HepG2 (cell line): ENCODE measurements around the gene DGCR8. TPM values are rescaled to one million over a fixed set of nuclear protein-coding genes. Genes with fewer than 3 reads are reported as not detected.
A peak's percentile ranks its signal among the peaks of the same experiment; 100 is the strongest.

Experiments used
- ATAC-seq: fragments of 200-7000 bp; cut with Tn5 transposase; 3 replicates; pipeline ENCODE4 v1.9.1; 2020; ENCODE audit warnings: mild to moderate bottlenecking, moderate library complexity
- BruUV-seq: library from RNA; stranded (reverse); fragments of 400-500 nt; replicated peaks from 2 replicates; lab custom pipeline; 2021; lab: Mats Ljungman, UMichigan
- CTCF ChIA-PET: fragments of 300-600 bp; formaldehyde crosslinking; extraction: SDS; loops from one replicate; lab custom pipeline; 2021; ENCODE audit warnings: low total read pairs, inconsistent platforms, low intra/inter-chr PET ratio; lab: Yijun Ruan, JAX
- POLR2A ChIA-PET: fragments of 350-600 bp; sonication (Branson Sonifier 250); formaldehyde crosslinking; loops from one replicate; lab custom pipeline; 2020; ENCODE audit warnings: antibody characterized with exemption, inconsistent platforms; lab: Yijun Ruan, JAX
- DNase-seq: peaks from one replicate; pipeline ENCODE4 v3.0.0-alpha.2; 2015; ENCODE audit warnings: low spot score
- FAIRE-seq: peaks from 3 replicates; lab custom pipeline; 2011; peaks lifted over from hg19 to GRCh38; lab: Jason Lieb, UNC
- H2AFZ ChIP-seq: one replicate; pipeline ENCODE4 v1.6.1; 2011; ENCODE audit warnings: low read length, inconsistent platforms
- H3K27ac ChIP-seq: fragments of 300-600 bp; 3 replicates; pipeline ENCODE4 v1.8.0; 2011; ENCODE audit warnings: mixed run types, mild to moderate bottlenecking, mixed read lengths, low read length, inconsistent platforms; ENCODE audit not compliant: insufficient read depth; ENCODE audit errors: extremely low read length
- H3K27me3 ChIP-seq, 2 experiments: fragments of 200-600 bp in 1 of 2; 2 replicates in 1 of 2; 3 replicates in 1 of 2; pipeline versions ENCODE4 v1.6.0 to v1.8.0; 2011; ENCODE audit warnings: low read length in 2 of 2, mild to moderate bottlenecking in 2 of 2, moderate library complexity in 2 of 2, inconsistent platforms in 1 of 2; ENCODE audit not compliant: insufficient read depth in 2 of 2, control insufficient read depth in 1 of 2
- H3K36me3 ChIP-seq, 2 experiments: fragments of 200-600 bp in 1 of 2; replicated peaks in 1 of 2; 2 replicates in 1 of 2; 3 replicates in 1 of 2; pipeline versions ENCODE4 v1.5.1 to v1.8.0; 2011; ENCODE audit warnings: low read length in 2 of 2, inconsistent platforms in 1 of 2; ENCODE audit not compliant: insufficient read depth in 2 of 2, control insufficient read depth in 1 of 2
- H3K4me1 ChIP-seq: 2 replicates; pipeline ENCODE4 v1.5.1; 2012; ENCODE audit warnings: low read length, inconsistent platforms; ENCODE audit not compliant: insufficient read depth
- H3K4me2 ChIP-seq: 2 replicates; pipeline ENCODE4 v1.6.0; 2011; ENCODE audit warnings: low read depth, low read length, inconsistent platforms
- H3K4me3 ChIP-seq, 3 experiments: fragments of 200-600 bp in 1 of 3; sonication (generic), shearing (Covaris generic) in 1 of 3; replicated peaks in 1 of 3; 2 replicates each; pipeline ENCODE4 v1.5.1; 2011 to 2016; ENCODE audit warnings: low read length in 3 of 3, inconsistent platforms in 2 of 3, low read depth in 2 of 3, mild to moderate bottlenecking in 2 of 3, control low read depth in 1 of 3, mixed read lengths in 1 of 3; ENCODE audit not compliant: insufficient read depth in 1 of 3
- H3K79me2 ChIP-seq: one replicate; pipeline ENCODE4 v1.6.1; 2011; ENCODE audit warnings: low read length, inconsistent platforms; ENCODE audit not compliant: insufficient read depth
- H3K9ac ChIP-seq: 2 replicates; pipeline ENCODE4 v1.6.0; 2011; ENCODE audit warnings: mild to moderate bottlenecking, low read depth, low read length, inconsistent platforms; ENCODE audit not compliant: insufficient read depth
- H3K9me3 ChIP-seq: 2 replicates; pipeline ENCODE4 v1.5.1; 2012; ENCODE audit warnings: mild to moderate bottlenecking, low read length
- H4K20me1 ChIP-seq: 2 replicates; pipeline ENCODE4 v1.6.0; 2011; ENCODE audit warnings: inconsistent platforms, mild to moderate bottlenecking, low read length, moderate library complexity; ENCODE audit not compliant: insufficient read depth
- AGO1 ChIP-seq: fragments of 200-400 bp; formaldehyde crosslinking; IDR thresholded peaks from 2 replicates; pipeline ENCODE4 v1.6.1; 2017; ENCODE audit warnings: mild to moderate bottlenecking, low read depth, low read length, moderate library complexity; ENCODE audit not compliant: poor library complexity, severe bottlenecking
- AGO2 ChIP-seq: fragments of 200-400 bp; formaldehyde crosslinking; optimal IDR thresholded peaks from 2 replicates; pipeline ENCODE3; 2017; ENCODE audit warnings: mild to moderate bottlenecking, low read depth, low read length, moderate library complexity
- EHMT2 ChIP-seq: fragments of 200-600 bp; sonication (generic); IDR thresholded peaks from 2 replicates; pipeline ENCODE4 v1.7.0; 2017; ENCODE audit warnings: antibody characterized with exemption, low read depth, low read length, borderline replicate concordance
- IKZF1 ChIP-seq: fragments of 450-650 bp; IDR thresholded peaks from 2 replicates; pipeline ENCODE4 v1.7.1; 2016
- KDM5A ChIP-seq: fragments of 200-600 bp; sonication (generic); IDR thresholded peaks from 2 replicates; pipeline ENCODE4 v1.7.0; 2018; ENCODE audit warnings: antibody characterized with exemption, mild to moderate bottlenecking, low read length, borderline replicate concordance
- KLF9 ChIP-seq: IDR thresholded peaks from 2 replicates; pipeline ENCODE4 v1.6.1; 2016; ENCODE audit warnings: low read depth
- MLLT10 ChIP-seq: sonication (generic); formaldehyde crosslinking; IDR thresholded peaks from 2 replicates; pipeline ENCODE4 v1.4.0; 2020; ENCODE audit warnings: missing genetic modification reagents
- SCMH1 ChIP-seq: sonication (generic); formaldehyde crosslinking; IDR thresholded peaks from 2 replicates; pipeline ENCODE4 v1.9.0; 2021; ENCODE audit warnings: missing genetic modification reagents, mild to moderate bottlenecking, borderline replicate concordance
- ZFP82 ChIP-seq: sonication (generic); formaldehyde crosslinking; IDR thresholded peaks from 2 replicates; pipeline ENCODE4 v1.5.1; 2020; ENCODE audit warnings: mild to moderate bottlenecking, missing genetic modification reagents, borderline replicate concordance
- ZNF883 ChIP-seq: sonication (generic); formaldehyde crosslinking; IDR thresholded peaks from 2 replicates; pipeline ENCODE4 v1.5.1; 2020; ENCODE audit warnings: mild to moderate bottlenecking, missing genetic modification reagents; ENCODE audit errors: not compliant biosample characterization
- ZSCAN31 ChIP-seq: sonication (generic); formaldehyde crosslinking; IDR thresholded peaks from 2 replicates; pipeline ENCODE4 v1.5.0; 2020; ENCODE audit warnings: low read depth, mild to moderate bottlenecking, missing genetic modification reagents
- WGBS: methylation state at CpG from one replicate; pipeline ENCODE4 v1.1.6; 2017; ENCODE audit warnings: low lambda C conversion rate; 5-methylcytosine and 5-hydroxymethylcytosine counted together
- in situ Hi-C: cut with HindIII; loops from 2 replicates; pipeline ENCODE4 v1.10.0; 2017; ENCODE audit warnings: low pct_unique_long_range_greater_than_20kb; ENCODE audit not compliant: extremely low pct_ligation_motif_present
- intact Hi-C: fragments of 100-400 bp; cut with micrococcal nuclease; formaldehyde crosslinking; loops from one replicate; pipeline ENCODE4 v1.10.0; 2022; ENCODE audit not compliant: unreplicated experiment
- polyA plus RNA-seq, 8 experiments: library from polyadenylated mRNA; depleted of rRNA in 3 of 8; stranded (reverse) in 7 of 8; unstranded in 1 of 8; fragments of >200 nt; fragmentation: Illumina TruSeq in 4 of 8; extraction: Trizol in 4 of 8; gene quantifications; 2 replicates each; pipeline versions ENCODE4 v1.2.1 to v1.2.3, GENCODE V29; 2011 to 2016; ENCODE audit warnings: low read depth in 4 of 8, missing spikeins in 1 of 8, mixed read lengths in 1 of 8; ENCODE audit not compliant: insufficient read depth in 1 of 8
- total RNA-seq, 5 experiments: library from RNA; depleted of rRNA; stranded (reverse); fragments of >200 nt; fragmentation: Illumina TruSeq; extraction: Trizol; gene quantifications; 2 replicates each; pipeline ENCODE4 v1.2.3, GENCODE V29; 2016; ENCODE audit warnings: low read depth in 1 of 5
- TF ChIP-seq, protein P1 (sequence below): sonication (generic); formaldehyde crosslinking; IDR thresholded peaks from 2 replicates; pipeline ENCODE4 v1.4.0; 2020; ENCODE audit warnings: missing genetic modification reagents
- TF ChIP-seq, protein P2 (sequence below): IDR thresholded peaks from 2 replicates; pipeline ENCODE4 v1.6.1; 2016; ENCODE audit warnings: mild to moderate bottlenecking, missing biosample characterization, missing genetic modification reagents
- TF ChIP-seq, protein P3 (sequence below): IDR thresholded peaks from 2 replicates; pipeline ENCODE4 v1.6.1; 2016; ENCODE audit warnings: low read depth, borderline replicate concordance
- TF ChIP-seq, protein P4 (sequence below): sonication (generic); formaldehyde crosslinking; IDR thresholded peaks from 2 replicates; pipeline ENCODE4 v1.5.0; 2020; ENCODE audit warnings: missing genetic modification reagents
- TF ChIP-seq, protein P5 (sequence below): sonication (generic); formaldehyde crosslinking; conservative IDR thresholded peaks from 2 replicates; pipeline ENCODE4 v1.4.0; 2020; ENCODE audit warnings: missing genetic modification reagents

The DGCR8 gene
- total and polyA plus RNA-seq, 2 of the 13 experiments (the other 11 are each of a cell fraction or from before 2014, with no cell fraction given): 10.2 to 23.2 TPM

DNA sequence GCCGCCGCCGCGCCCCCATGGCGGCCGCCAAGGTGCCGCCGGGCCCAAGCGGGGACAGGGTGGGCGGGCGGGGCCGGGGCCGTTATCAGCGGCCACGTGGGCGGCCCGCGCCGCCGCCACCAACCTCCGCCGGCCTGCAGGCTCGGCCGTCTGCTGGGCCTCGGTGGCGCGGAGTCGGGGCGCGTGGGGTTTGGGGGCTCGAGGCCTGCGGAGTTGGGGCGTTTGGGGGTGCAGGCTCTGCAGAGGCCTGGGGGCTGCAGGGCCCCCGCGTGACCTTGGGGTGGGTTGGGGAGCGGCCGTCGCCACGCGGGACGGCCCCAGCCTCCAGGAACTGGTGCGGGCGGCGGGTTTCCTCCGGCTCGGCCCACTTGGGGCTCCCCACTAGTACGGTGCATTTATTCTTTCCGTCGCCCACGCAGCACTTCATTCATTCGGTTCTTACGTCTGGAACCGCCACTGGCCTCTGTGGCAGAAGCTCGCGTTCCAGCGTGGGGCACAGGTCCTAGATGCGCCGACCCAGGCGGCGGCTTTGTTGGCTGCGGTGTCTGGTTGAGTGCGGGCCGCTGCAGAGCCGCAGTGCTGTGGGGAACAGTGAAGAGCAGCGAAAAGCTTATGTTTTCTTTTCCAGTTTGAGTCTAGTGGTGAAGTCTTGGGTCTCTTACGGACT is 37.7 kb downstream of the DGCR8 start:
- H3K4me3 ChIP-seq: peak overlapping the region; percentile 87 to 94 (median 90)
- POLR2A ChIA-PET: interaction anchor here (0.9 to 2.2 kb wide), 8 partner anchors 9 to 276 kb away, joined by 3 to 15 read pairs (median 4); partner anchors contain the start of genes ZDHHC8 and ZNF74
- no peak overlapping the region for H2AFZ ChIP-seq
- DNase-seq (no peak), FAIRE-seq (no peak), ATAC-seq (no peak)
- CTCF ChIA-PET: no interaction called here
- no peaks in the 10 kb centered on the region; a peak in 1 of 5 replicates for H3K27me3 ChIP-seq
- in situ Hi-C loops (no loop called here), intact Hi-C loops (loop anchor here (1.0 to 5.0 kb wide), 2 partner anchors 12 to 35 kb away; partner anchors contain the start of gene DGCR8)
- 0% methylated on average over 20 of the region's 66 CpGs for WGBS
- BruUV-seq: no TSS peak
- no peaks in the 10 kb centered on the region for H3K9me3 ChIP-seq
- H3K36me3 ChIP-seq: peaks cover 17 to 72% of the 10 kb centered on the region in 2 experiments
- H4K20me1 ChIP-seq: 0 out of 2 replicates have a peak, but pooled peaks cover 3% of the 10 kb centered on the region
- peak overlapping the region; percentile 83 for H3K27ac ChIP-seq
- H3K4me1 ChIP-seq: peaks cover 55% of the 10 kb centered on the region
- peak overlapping the region; percentile 81 for H3K4me2 ChIP-seq
- H3K79me2 ChIP-seq: peaks cover 67% of the 10 kb centered on the region
- H3K9ac ChIP-seq: peak overlapping the region; percentile 90
- TF ChIP-seq, protein P1, sequence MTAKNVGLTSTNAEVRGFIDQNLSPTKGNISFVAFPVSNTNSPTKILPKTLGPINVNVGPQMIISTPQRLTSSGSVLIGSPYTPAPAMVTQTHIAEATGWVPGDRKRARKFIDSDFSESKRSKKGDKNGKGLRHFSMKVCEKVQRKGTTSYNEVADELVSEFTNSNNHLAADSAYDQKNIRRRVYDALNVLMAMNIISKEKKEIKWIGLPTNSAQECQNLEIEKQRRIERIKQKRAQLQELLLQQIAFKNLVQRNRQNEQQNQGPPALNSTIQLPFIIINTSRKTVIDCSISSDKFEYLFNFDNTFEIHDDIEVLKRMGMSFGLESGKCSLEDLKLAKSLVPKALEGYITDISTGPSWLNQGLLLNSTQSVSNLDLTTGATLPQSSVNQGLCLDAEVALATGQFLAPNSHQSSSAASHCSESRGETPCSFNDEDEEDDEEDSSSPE (CRISPR knock-in tag): 0 out of 2 replicates have a peak, but pooled peaks have one; percentile 20
- no peak for TF ChIP-seq KLF9 (CRISPR knock-in tag)
- TF ChIP-seq, protein P2, sequence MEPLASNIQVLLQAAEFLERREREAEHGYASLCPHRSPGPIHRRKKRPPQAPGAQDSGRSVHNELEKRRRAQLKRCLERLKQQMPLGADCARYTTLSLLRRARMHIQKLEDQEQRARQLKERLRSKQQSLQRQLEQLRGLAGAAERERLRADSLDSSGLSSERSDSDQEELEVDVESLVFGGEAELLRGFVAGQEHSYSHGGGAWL (CRISPR knock-in tag): 0 out of 2 replicates have a peak, but pooled peaks have one; percentile 22
- TF ChIP-seq, protein P3, sequence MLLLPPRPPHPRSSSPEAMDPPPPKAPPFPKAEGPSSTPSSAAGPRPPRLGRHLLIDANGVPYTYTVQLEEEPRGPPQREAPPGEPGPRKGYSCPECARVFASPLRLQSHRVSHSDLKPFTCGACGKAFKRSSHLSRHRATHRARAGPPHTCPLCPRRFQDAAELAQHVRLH (CRISPR knock-in tag): no peak
- TF ChIP-seq, protein P4, sequence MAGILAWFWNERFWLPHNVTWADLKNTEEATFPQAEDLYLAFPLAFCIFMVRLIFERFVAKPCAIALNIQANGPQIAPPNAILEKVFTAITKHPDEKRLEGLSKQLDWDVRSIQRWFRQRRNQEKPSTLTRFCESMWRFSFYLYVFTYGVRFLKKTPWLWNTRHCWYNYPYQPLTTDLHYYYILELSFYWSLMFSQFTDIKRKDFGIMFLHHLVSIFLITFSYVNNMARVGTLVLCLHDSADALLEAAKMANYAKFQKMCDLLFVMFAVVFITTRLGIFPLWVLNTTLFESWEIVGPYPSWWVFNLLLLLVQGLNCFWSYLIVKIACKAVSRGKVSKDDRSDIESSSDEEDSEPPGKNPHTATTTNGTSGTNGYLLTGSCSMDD (CRISPR knock-in tag): no peak
- no peak for TF ChIP-seq MLLT10 (CRISPR knock-in tag)
- TF ChIP-seq ZSCAN31: 0 out of 2 replicates have a peak, but pooled peaks have one; percentile 4
- no peak for TF ChIP-seq SCMH1 (CRISPR knock-in tag)
- TF ChIP-seq AGO1: no peak
- TF ChIP-seq ZFP82 (CRISPR knock-in tag): no peak
- peak; percentile 84 for TF ChIP-seq AGO2
- no peak for TF ChIP-seq EHMT2
- TF ChIP-seq, protein P5, sequence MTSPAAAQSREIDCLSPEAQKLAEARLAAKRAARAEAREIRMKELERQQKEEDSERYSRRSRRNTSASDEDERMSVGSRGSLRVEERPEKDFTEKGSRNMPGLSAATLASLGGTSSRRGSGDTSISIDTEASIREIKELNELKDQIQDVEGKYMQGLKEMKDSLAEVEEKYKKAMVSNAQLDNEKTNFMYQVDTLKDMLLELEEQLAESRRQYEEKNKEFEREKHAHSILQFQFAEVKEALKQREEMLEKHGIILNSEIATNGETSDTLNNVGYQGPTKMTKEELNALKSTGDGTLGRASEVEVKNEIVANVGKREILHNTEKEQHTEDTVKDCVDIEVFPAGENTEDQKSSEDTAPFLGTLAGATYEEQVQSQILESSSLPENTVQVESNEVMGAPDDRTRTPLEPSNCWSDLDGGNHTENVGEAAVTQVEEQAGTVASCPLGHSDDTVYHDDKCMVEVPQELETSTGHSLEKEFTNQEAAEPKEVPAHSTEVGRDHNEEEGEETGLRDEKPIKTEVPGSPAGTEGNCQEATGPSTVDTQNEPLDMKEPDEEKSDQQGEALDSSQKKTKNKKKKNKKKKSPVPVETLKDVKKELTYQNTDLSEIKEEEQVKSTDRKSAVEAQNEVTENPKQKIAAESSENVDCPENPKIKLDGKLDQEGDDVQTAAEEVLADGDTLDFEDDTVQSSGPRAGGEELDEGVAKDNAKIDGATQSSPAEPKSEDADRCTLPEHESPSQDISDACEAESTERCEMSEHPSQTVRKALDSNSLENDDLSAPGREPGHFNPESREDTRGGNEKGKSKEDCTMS: no peak
- TF ChIP-seq KDM5A: no peak
- TF ChIP-seq IKZF1: no peak
- TF ChIP-seq ZNF883 (CRISPR knock-in tag): peak; percentile 21
